BE2C (cell line): ENCODE results near the gene ZNF311.
A peak's percentile ranks its signal among the peaks of the same experiment; 100 is the strongest.
"Not testable (repeated sequence)": the region's sequence is repeated elsewhere in the genome, so short reads cannot be mapped to it uniquely, and the experiment has no call there.

ENCODE experiments used
- DNase-seq: peaks from one replicate; pipeline ENCODE4 v3.0.0-alpha.2; 2020
- H3K27me3 ChIP-seq: fragments of 250-450 bp; sonication (Bioruptor Pico); 2 replicates; pipeline ENCODE4 v1.5.1; 2020; ENCODE audit warnings: mild to moderate bottlenecking
- H3K36me3 ChIP-seq: fragments of 250-450 bp; sonication (Bioruptor Pico); 2 replicates; pipeline ENCODE4 v1.5.1; 2020; ENCODE audit warnings: mild to moderate bottlenecking
- H3K4me1 ChIP-seq: fragments of 250-450 bp; sonication (Bioruptor Pico); 2 replicates; pipeline ENCODE4 v1.5.1; 2020
- H3K4me3 ChIP-seq: 2 replicates; pipeline ENCODE4 v1.5.1; 2011; ENCODE audit warnings: low read depth, low read length
- H3K9me3 ChIP-seq: fragments of 250-450 bp; sonication (Bioruptor Pico); 2 replicates; pipeline ENCODE4 v1.5.1; 2020
- TF ChIP-seq, protein P1 (sequence below): IDR thresholded peaks from 2 replicates; pipeline ENCODE4 v1.5.1; 2012; ENCODE audit warnings: mild to moderate bottlenecking, low read depth, low read length

The ZNF311 gene

DNA sequence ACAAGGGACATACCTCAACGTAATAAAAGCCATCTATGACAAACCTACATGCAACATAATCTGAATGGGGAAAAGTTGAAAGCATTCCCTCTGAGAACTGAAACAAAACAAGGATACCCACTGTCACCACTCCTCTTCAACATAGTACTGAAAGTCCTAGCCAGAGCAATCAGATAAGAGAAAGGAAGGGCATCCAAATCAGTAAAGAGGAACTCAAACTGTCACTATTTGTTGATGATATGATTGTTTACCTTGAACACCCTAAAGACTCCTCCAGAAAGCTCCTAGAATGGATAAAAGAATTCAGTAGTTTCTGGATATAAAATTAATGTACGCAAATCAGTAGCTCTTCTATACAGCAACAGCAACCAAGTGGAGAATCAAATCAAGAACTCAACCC lies 39.4 kb downstream of the ZNF311 start:
- no peaks in the 10 kb centered on the region for H3K36me3 ChIP-seq

DNA sequence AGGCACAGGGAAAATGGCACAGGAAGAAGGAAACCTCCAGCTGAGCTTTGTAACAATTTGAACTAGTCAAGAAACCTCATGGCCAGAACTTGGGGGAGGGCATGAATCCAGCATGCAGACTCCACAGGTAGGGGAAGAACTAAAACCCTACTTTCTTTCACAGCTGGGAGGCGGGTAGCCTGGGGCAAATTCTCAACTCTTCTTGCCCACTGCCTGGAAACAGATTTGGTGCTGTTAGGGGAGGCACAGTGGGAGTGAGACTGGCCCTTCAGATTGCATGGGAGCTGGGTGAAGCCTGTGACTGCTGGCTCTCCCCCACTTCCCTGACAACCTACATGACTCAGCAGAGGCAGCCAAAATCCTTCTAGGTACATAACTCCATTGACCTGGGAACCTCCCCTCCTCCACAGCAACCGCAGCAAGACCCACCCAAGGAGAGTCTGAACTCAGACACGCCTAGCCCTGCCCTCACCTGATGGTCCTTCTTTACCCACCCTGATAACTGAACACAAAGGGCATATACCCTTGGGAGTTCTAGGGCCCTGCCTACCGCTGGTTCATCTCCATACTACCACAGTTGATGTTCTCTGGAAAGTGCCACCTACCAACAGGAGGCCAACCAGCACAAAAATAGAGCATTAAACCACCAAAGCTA lies 44.1 kb downstream of the ZNF311 start:
- DNase-seq, result no peak
- no peaks in the 10 kb centered on the region for H3K9me3 ChIP-seq
- no peaks in the 10 kb centered on the region for H3K36me3 ChIP-seq
- TF ChIP-seq, protein P1, sequence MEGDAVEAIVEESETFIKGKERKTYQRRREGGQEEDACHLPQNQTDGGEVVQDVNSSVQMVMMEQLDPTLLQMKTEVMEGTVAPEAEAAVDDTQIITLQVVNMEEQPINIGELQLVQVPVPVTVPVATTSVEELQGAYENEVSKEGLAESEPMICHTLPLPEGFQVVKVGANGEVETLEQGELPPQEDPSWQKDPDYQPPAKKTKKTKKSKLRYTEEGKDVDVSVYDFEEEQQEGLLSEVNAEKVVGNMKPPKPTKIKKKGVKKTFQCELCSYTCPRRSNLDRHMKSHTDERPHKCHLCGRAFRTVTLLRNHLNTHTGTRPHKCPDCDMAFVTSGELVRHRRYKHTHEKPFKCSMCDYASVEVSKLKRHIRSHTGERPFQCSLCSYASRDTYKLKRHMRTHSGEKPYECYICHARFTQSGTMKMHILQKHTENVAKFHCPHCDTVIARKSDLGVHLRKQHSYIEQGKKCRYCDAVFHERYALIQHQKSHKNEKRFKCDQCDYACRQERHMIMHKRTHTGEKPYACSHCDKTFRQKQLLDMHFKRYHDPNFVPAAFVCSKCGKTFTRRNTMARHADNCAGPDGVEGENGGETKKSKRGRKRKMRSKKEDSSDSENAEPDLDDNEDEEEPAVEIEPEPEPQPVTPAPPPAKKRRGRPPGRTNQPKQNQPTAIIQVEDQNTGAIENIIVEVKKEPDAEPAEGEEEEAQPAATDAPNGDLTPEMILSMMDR, result no peak
- H3K27me3 ChIP-seq, result no peaks in the 10 kb centered on the region
- no peaks in the 10 kb centered on the region for H3K4me1 ChIP-seq
- H3K4me3 ChIP-seq, result no peak overlapping the region

More for the DNA sequence above, 39.4 kb downstream of the ZNF311 start:
- no peak overlapping the region for H3K4me3 ChIP-seq
- H3K4me1 ChIP-seq, result no peaks in the 10 kb centered on the region
- TF ChIP-seq, protein P1, result no peak
- no peak for DNase-seq
- H3K27me3 ChIP-seq, result no peaks in the 10 kb centered on the region
- no peaks in the 10 kb centered on the region for H3K9me3 ChIP-seq

DNA sequence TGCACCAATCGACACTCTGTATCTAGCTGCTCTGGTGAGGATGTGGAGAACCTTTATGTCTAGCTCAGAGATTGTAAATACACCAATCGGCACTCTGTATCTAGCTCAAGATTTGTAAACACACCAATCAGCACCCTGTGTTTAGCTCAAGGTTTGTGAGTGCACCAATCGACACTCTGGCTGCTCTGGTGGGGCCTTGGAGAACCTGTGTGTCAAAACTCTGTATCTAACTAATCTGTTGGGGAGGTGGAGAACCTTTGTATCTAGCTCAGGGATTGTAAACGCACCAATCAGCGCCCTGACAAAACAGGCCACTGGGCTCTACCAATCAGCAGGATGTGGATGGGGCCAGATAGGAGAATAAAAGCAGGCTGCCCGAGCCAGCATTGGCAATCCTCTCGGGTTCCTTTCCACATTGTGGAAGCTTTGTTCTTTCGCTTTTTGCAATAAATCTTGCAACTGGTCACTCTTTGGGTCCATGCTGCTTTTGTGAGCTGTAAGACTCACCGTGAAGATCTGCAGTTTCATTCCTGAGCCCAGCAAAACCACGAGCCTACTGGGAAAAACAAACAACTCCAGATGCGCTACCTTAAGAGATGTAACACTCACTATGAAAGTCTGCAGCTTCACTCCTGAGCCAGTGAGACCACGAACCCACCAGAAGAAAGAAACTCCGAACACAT lies 46.4 kb downstream of the ZNF311 start:
- H3K4me3 ChIP-seq, H3K36me3 ChIP-seq, H3K9me3 ChIP-seq, H3K27me3 ChIP-seq, H3K4me1 ChIP-seq, DNase-seq: not testable (repeated sequence)

DNA sequence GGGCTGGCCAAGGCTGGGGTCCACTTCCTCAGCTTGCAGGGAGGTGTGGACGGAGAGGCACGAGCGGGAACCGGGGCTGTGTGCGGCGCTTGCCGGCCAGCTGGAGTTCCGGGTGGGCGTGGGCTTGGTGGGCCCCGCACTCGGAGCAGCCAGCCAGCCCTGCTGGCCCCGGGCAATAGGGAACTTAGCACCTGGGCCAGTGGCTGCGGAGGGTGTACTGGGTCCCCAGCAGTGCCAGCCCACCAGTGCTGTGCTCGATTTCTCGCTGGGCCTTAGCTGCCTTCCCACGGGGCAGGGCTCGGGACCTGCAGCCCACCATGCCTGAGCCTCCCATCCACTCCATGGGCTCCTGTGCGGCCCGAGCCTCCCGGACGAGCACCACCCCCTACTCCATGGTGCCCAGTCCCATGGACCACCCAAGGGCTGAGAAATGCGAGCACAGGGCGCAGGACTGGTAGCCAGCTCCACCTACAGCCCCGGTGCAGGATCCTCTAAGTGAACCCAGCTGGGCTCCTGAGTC lies 47.3 kb downstream of the ZNF311 start:
- not testable (repeated sequence) for H3K9me3 ChIP-seq, H3K27me3 ChIP-seq, H3K4me1 ChIP-seq, DNase-seq, H3K36me3 ChIP-seq, H3K4me3 ChIP-seq

DNA sequence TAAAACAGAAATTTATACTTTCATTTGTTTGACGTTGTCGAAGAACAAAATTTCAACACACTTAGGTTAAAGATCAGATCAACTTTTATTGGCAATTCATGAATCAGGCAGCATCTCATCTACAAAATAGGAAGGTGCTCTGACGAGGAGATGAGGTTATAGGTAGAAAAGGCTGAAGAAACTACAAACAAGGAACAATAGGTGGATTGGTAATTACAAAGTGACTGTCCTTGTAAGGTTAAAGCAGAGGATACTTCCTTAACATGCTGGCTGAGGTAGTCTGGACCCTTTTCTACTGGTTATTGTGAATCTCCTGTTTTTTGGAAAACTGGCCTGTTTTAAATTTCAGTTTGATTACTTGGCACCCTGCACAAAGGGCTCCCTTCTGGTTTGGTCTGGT lies 48.8 kb downstream of the ZNF311 start:
- no peaks in the 10 kb centered on the region for H3K36me3 ChIP-seq
- H3K4me3 ChIP-seq, result no peak overlapping the region
- no peaks in the 10 kb centered on the region for H3K27me3 ChIP-seq
- DNase-seq, result no peak
- no peaks in the 10 kb centered on the region; the same call in 1 of the 2 replicates for H3K4me1 ChIP-seq
- no peaks in the 10 kb centered on the region for H3K9me3 ChIP-seq
- TF ChIP-seq, protein P1, result no peak

DNA sequence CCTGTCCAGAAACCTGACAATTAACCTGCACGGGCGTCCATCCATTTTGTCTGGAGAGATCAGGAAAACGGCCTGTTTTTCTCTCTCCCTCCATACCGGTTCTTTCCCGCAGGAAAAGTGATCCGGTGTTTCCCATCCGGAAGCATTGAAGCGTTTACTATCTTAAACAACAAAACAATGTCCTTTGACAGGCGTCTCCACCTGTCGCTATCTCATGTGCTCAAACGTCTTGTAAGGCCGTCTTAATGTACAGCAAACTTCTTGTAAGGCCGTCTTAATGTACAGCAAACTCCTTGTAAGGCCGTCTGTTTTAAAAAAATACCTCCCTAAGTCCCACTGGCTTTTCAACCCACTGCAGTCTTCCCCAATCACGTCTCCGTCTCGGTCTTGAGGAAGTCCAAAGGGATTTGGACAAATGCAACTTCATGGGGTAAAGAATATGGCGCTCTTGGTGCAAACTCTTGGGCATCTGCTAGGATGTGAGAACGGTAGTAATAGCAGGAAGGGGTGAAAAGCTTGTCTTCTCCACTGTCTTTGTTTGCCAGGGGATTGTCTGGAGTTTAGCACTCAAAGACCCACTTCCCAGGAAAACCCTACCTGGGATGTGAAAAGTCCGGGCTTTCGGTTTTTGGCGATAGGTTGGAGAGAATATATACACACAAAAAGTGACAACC lies 51.4 kb downstream of the ZNF311 start:
- TF ChIP-seq, protein P1, result no peak
- no peak for DNase-seq
- peak overlapping the region; percentile 96 for H3K4me3 ChIP-seq
- no peaks in the 10 kb centered on the region for H3K36me3 ChIP-seq
- no peaks in the 10 kb centered on the region for H3K27me3 ChIP-seq
- H3K9me3 ChIP-seq, result no peaks in the 10 kb centered on the region
- H3K4me1 ChIP-seq, result no peaks in the 10 kb centered on the region; the same call in 1 of the 2 replicates
